Posterior vena cava (tissue), 2 donors: ENCODE data around the gene TRAPPC6A. TPM values are rescaled to one million over a fixed set of nuclear protein-coding genes. Genes with fewer than 3 reads are reported as not detected.

Source experiments
- DNase-seq: peaks from one replicate; pipeline ENCODE4 v3.0.0-alpha.2; 2020; ENCODE audit warnings: low spot score
- intact Hi-C, 2 donors: fragments of 100-400 bp; cut with DNase I; formaldehyde crosslinking; loops; one replicate each; pipeline versions ENCODE4 v1.14.1 to v1.14.2; 2022 to 2023
- total RNA-seq, 2 donors: library from RNA; stranded (reverse); fragmentation: NEBNext Ultra II Directional; extraction: Animal tissue kit (Norgen Biotek cat#: 25700); gene quantifications; one replicate each; pipeline ENCODE4 v1.2.1, GENCODE V29; 2021
- donor health status: DM: yes; HTN: yes; CAD: no.
- donor health status: DM: yes; HTN: yes; CAD: no.

The TRAPPC6A gene
- total RNA-seq, 2 donors from 2014 or later: 6.5 to 7.7 TPM

- DNase-seq: no peak
- intact Hi-C loops: no loop called here
Measured at GRCh38 chr19:45139286-45140143, 38.5 kb downstream of the TRAPPC6A start.

- no peak for DNase-seq
- intact Hi-C loops: no loop called here
Measured at GRCh38 chr19:45138303-45138751, 39.7 kb downstream of the TRAPPC6A start.

- no peak for DNase-seq
- intact Hi-C loops: no loop called here
Measured at GRCh38 chr19:45137179-45137761, 40.8 kb downstream of the TRAPPC6A start.

- no peak for DNase-seq
- intact Hi-C loops: no loop called here
Measured at GRCh38 chr19:45136507-45137178, 41.4 kb downstream of the TRAPPC6A start.

- intact Hi-C loops: no loop called here
- DNase-seq: no peak
Measured at GRCh38 chr19:45135176-45135885, 42.7 kb downstream of the TRAPPC6A start.

- intact Hi-C loops: no loop called here
- DNase-seq: no peak
Measured at GRCh38 chr19:45133661-45134060, 44.4 kb downstream of the TRAPPC6A start.

- DNase-seq: no peak
- intact Hi-C loops: no loop called here
Measured at GRCh38 chr19:45130888-45131615, 47.0 kb downstream of the TRAPPC6A start.

- DNase-seq: no peak
- intact Hi-C loops: no loop called here
Measured at GRCh38 chr19:45130236-45130635, 47.8 kb downstream of the TRAPPC6A start.

- DNase-seq: no peak
- intact Hi-C loops: no loop called here
Measured at GRCh38 chr19:45128806-45129205, 49.2 kb downstream of the TRAPPC6A start.

- DNase-seq: no peak
Measured at GRCh38 chr19:45128146-45128545, 49.9 kb downstream of the TRAPPC6A start.

GRCh38 chr19:45126654-45127053 lies 51.4 kb downstream of the TRAPPC6A start:
- no peak for DNase-seq
- intact Hi-C loops: no loop called here

More at GRCh38 chr19:45128146-45128545, 49.9 kb downstream of the TRAPPC6A start:
- intact Hi-C loops: no loop called here

- intact Hi-C loops: no loop called here
- DNase-seq: no peak
Measured at GRCh38 chr19:45125975-45126493, 52.0 kb downstream of the TRAPPC6A start.

- intact Hi-C loops: no loop called here
Measured at GRCh38 chr19:45125360-45125759, 52.7 kb downstream of the TRAPPC6A start.

GRCh38 chr19:45124021-45124420 lies 54.0 kb downstream of the TRAPPC6A start:
- DNase-seq: no peak
- intact Hi-C loops: no loop called here

More at GRCh38 chr19:45125360-45125759, 52.7 kb downstream of the TRAPPC6A start:
- DNase-seq: no peak

GRCh38 chr19:45123440-45123850 lies 54.6 kb downstream of the TRAPPC6A start:
- intact Hi-C loops: no loop called here
- no peak for DNase-seq

GRCh38 chr19:45122832-45123231 lies 55.2 kb downstream of the TRAPPC6A start:
- DNase-seq: no peak
- intact Hi-C loops: no loop called here

- intact Hi-C loops: no loop called here
- no peak for DNase-seq
Measured at GRCh38 chr19:45121827-45122345, 56.2 kb downstream of the TRAPPC6A start.

GRCh38 chr19:45119582-45119981 lies 58.5 kb downstream of the TRAPPC6A start:
- DNase-seq: no peak
- intact Hi-C loops: no loop called here
